GM21367 (cell line): ENCODE data around the gene RPP14.

Experiments
- ATAC-seq: cut with Tn5 transposase; IDR thresholded peaks from one replicate; pipeline ENCODE4 v1.9.1; 2021; ENCODE audit not compliant: unreplicated experiment

RPP14 gene

DNA sequence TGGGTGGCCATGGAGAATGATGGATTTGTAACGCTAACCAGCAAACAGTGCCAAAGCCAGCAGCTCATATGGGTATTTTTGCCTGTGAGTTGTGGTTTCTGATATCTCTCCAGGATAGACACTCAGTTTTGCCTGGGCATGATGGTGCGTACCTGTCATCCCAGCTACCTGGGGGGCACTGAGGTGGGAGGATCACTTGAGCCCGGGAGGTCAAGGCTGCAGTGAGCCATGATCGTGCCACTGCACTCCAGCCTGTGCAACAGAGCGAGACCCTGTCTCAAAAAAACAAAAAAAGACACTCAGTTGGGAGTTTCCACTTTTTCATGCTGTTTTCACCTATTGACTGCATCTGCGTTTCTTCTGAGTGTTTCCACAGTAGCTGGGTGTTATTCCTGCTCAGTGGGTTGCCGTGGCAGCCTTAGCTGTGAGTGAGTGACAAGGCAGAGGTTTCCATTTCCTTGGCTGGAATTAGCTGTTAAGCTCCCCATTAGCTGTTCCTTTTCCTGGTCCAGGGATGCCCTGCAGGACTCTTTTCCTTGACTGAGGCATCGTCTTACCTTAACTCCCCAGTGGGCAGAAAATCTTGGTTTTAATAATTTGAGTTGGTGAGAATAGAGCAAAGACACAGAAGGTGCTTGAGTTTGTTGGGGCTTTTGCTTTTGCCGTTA is 14.2 kb upstream of the RPP14 start:
- no peak for ATAC-seq

GRCh38 chr3:58292866-58293265 is 13.2 kb upstream of the RPP14 start:
- ATAC-seq = no peak

GRCh38 chr3:58293516-58293915 is 12.5 kb upstream of the RPP14 start:
- no peak for ATAC-seq

DNA sequence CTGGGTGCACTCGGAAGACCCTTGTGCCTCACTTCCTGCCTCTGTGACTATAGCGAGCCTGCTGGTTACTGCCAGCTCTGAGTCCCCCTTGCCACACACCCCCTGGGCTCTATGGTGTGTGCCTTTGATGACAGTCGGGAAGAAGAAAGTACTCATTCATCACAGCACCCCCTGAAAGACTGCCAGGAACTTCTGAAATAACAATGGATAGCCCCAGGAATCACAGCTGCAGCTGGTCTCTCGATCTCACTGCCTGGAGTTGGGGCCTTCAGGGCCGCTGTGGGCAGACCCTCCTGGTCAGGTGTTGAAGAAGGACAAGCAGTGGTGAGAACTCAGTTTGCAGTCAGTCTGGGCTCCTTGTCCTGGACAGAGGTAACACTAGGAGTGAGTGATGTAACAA is 9.8 kb upstream of the RPP14 start:
- no peak for ATAC-seq

GRCh38 chr3:58296843-58297242 is 9.2 kb upstream of the RPP14 start:
- ATAC-seq = no peak

DNA sequence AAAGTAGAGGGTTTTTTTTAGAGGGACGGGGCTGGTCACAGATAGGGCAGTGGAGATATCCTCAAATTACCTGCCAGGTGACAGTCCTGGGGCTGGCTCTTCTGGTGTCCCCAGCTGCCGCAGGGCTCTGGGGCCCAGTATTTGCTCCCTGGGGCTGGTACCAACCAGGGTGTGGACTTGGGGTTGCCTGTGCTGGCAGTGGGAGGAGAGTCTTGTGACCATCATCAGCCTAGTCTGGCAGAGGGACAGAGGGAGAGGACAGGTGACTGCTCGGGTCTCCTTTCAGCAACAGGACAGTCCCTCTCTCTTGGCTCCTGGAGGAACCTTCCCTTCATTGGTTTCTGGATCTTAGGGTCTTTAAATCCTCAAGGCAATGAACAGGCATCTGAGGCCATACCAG is 7.9 kb upstream of the RPP14 start:
- ATAC-seq = no peak

DNA sequence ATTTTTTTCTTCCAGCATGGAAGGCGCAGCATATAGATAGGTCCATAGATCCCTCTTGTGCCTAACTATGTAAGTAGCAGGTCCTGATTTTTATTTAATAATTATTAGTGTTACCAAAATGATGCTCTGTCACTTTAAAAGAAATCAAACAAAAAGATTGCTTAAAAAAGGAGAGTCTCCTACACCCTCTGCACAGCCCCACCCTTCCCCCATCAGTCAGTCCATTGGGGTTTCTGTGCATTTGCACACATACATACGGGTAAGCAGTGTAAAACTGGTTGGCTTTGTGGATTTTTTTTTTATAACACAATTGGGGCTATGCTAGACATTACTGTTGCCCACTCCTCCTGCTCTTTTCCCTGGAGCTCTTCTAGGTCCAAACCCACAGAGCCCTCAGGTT is 7.0 kb upstream of the RPP14 start:
- ATAC-seq = no peak

- no peak for ATAC-seq
Measured at GRCh38 chr3:58299839-58300516, 6.1 kb upstream of the RPP14 start.

GRCh38 chr3:58307639-58308215 is 1.7 kb downstream of the RPP14 start:
- no peak for ATAC-seq

GRCh38 chr3:58308728-58309127 is 2.7 kb downstream of the RPP14 start:
- ATAC-seq = no peak

DNA sequence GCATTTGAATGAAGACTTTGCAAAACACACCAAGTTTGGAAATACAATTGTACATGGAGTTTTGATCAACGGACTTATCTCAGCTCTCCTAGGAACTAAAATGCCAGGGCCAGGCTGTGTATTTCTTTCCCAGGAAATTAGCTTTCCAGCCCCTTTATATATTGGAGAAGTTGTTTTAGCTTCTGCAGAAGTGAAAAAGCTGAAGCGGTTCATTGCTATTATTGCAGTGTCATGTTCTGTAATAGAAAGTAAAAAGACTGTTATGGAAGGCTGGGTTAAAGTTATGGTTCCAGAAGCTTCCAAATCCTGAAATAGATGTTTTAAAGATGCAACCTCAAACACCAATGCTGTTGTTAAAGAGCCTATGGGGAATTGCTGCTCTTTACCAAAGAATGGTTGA is 11.8 kb downstream of the RPP14 start:
- no peak for ATAC-seq

DNA sequence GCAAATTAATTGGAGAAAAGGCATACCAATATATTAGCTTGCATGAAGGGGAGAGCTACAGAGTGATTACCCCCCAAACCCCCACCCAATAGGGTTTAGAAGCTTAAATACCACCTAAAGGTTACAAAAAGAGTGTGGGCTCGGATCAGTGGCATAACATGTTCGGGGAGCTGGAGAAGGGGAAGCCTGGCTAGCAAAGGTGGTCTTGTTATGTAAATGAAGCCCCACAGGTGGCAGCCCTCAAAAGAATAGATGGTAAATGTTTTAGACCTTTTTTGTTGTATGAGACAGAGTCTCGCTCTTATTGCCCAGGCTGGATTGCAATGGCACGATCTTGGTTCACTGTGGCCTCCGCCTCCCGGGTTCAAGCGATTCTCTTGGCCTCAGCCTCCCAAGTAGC is 15.7 kb downstream of the RPP14 start:
- ATAC-seq = no peak

- no peak for ATAC-seq
Measured at GRCh38 chr3:58322793-58323192, 16.7 kb downstream of the RPP14 start.

- ATAC-seq = no peak
Measured at GRCh38 chr3:58323529-58324390, 17.7 kb downstream of the RPP14 start.

GRCh38 chr3:58324391-58325390 is 18.6 kb downstream of the RPP14 start:
- ATAC-seq = no peak

DNA sequence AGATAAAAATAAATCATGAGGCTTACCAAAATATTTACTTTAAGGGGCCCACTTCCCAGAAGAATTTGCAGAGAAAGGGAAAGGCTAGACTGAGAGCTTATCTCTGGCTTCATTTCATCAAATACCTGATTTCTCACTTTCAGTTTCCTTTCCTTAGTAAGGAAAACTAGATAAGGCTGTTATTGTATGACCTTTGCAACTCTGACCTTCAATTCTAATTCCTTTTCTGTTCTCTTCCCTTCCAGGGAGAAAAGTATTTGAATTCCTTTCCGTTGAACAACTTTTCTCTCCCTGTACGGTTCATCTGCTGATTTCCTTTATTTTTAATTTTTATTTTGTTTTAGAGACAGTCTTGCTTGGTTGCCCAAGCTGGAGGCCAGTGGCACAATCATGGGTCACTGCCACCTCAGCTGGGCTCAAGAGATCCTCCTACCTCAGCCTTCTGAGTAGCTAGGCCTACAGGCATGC is 19.5 kb downstream of the RPP14 start:
- no peak for ATAC-seq

DNA sequence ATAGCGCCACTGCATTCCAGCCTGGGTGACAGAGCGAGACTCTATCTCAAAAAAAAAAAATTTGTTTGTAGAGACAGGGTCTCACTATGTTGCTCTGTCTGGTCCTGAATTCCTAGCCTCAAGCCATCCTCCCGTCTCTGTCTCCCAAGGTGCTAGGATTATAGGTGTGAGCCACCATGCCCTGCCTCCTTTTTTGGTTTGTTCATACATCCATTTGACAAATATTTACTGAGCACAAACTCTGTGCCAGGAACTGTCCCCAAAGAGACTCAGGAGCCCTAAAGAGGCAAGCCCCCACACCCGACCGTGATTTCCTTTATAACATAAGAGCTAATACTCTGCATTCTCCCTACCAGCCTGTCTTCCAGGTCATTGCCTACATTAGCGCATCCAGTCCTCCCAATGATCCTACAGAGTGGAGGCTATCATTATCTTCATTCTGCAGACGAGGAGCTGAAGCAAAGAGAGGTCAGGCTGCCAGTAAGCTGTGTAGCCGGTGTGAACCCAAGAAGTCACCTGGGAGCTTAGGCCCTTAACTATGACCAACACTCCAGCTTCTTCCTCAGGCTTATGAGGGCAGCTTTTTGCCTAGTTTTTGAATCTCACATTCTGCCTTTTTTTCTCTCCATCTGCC is 20.3 kb downstream of the RPP14 start:
- no peak for ATAC-seq

- ATAC-seq = no peak
Measured at GRCh38 chr3:58329150-58329921, 23.3 kb downstream of the RPP14 start.

GRCh38 chr3:58329922-58330413 is 23.9 kb downstream of the RPP14 start:
- ATAC-seq = no peak
